Tibial nerve (tissue), 4 donors: ENCODE results near the gene LRFN4. TPM values are rescaled to one million over a fixed set of nuclear protein-coding genes. Genes with fewer than 3 reads are reported as not detected.

Source experiments
- DNase-seq, 2 donors: peaks; one replicate each; pipeline ENCODE4 v3.0.0-alpha.2; 2019; ENCODE audit warnings: low spot score in 2 of 2
- H3K27ac ChIP-seq, 4 donors: fragments of 200-600 bp; sonication (generic) in 3 of 4; one replicate each; pipeline ENCODE4 v1.5.1; 2017 to 2019; ENCODE audit warnings: mild to moderate bottlenecking in 1 of 4
- H3K27me3 ChIP-seq, 2 donors: fragments of 200-600 bp; sonication (generic) in 1 of 2; one replicate each; pipeline versions ENCODE4 v1.5.1 to v1.6.0; 2017 to 2019
- H3K36me3 ChIP-seq, 3 donors: fragments of 200-600 bp; sonication (generic); one replicate each; pipeline ENCODE4 v1.5.1; 2018 to 2019
- H3K4me1 ChIP-seq, 4 donors: fragments of 200-600 bp; sonication (generic) in 3 of 4; one replicate each; pipeline ENCODE4 v1.5.1; 2017 to 2019
- H3K4me3 ChIP-seq, 4 donors: fragments of 200-600 bp; sonication (generic) in 3 of 4; one replicate each; pipeline ENCODE4 v1.5.1; 2017 to 2019; ENCODE audit warnings: mild to moderate bottlenecking in 1 of 4, moderate library complexity in 1 of 4
- H3K9me3 ChIP-seq, 4 donors: fragments of 200-600 bp; sonication (generic) in 3 of 4; one replicate each; pipeline ENCODE4 v1.5.1; 2017 to 2019
- CTCF ChIP-seq, 5 experiments: fragments of 200-600 bp in 3 of 5; fragments of 450-650 bp in 2 of 5; sonication (generic) in 3 of 5; IDR thresholded peaks; one replicate each; pipeline ENCODE4 v1.5.1; 2016 to 2019; ENCODE audit warnings: antibody characterized with exemption in 5 of 5, mild to moderate bottlenecking in 3 of 5, moderate library complexity in 2 of 5
- EP300 ChIP-seq, 2 donors: sonication (generic); formaldehyde crosslinking; IDR thresholded peaks; one replicate each; pipeline ENCODE4 v1.6.1; 2017; ENCODE audit warnings: antibody characterized with exemption in 2 of 2, mild to moderate bottlenecking in 1 of 2
- POLR2A ChIP-seq, 2 donors: fragments of 450-650 bp; IDR thresholded peaks; one replicate each; pipeline ENCODE4 v1.6.1; 2017; ENCODE audit warnings: antibody characterized with exemption in 2 of 2, mild to moderate bottlenecking in 2 of 2, moderate library complexity in 2 of 2
- WGBS, 2 donors: methylation state at CpG; one replicate each; pipeline ENCODE4 v1.1.5; 2018; 5-methylcytosine and 5-hydroxymethylcytosine counted together
- total RNA-seq, 4 donors: library from RNA; depleted of rRNA; stranded (reverse); fragments of >200 nt; gene quantifications; one replicate each; pipeline ENCODE4 v1.1.0, GENCODE V29; 2016

The LRFN4 gene
- total RNA-seq, 4 donors from 2014 or later = 9.4 to 17.1 (median 14.0) TPM

- H3K27me3 ChIP-seq = no peaks in the 10 kb centered on the region
- H3K27ac ChIP-seq = no peak overlapping the region
- peaks cover 0 to 91% (median 0%) of the 10 kb centered on the region in 3 donors for H3K36me3 ChIP-seq
- H3K4me3 ChIP-seq = no peak overlapping the region
- H3K4me1 ChIP-seq = peaks cover 0 to 14% (median 0%) of the 10 kb centered on the region in 4 donors
- no peak for DNase-seq
- H3K9me3 ChIP-seq = no peaks in the 10 kb centered on the region
- TF ChIP-seq POLR2A (IDR thresholded peaks at IDR 0.05) = no peak
- no peak for TF ChIP-seq CTCF (IDR thresholded peaks at IDR 0.05)
- TF ChIP-seq EP300 (IDR thresholded peaks at IDR 0.05) = no peak
- WGBS, 2 donors = 71 to 79% methylated on average over 31 to 35 of the region's 35 CpGs
These were observed 7.5 kb downstream of the LRFN4 start for GRCh38 chr11:66864172-66864901.

GRCh38 chr11:66864924-66865697 lies 8.2 kb downstream of the LRFN4 start:
- H3K4me3 ChIP-seq = no peak overlapping the region
- no peak overlapping the region for H3K27ac ChIP-seq
- 83 to 84% methylated on average over 23 of the region's 23 CpGs for WGBS, 2 donors
- H3K27me3 ChIP-seq = no peaks in the 10 kb centered on the region
- peaks cover 0 to 13% (median 0%) of the 10 kb centered on the region in 4 donors for H3K4me1 ChIP-seq
- H3K36me3 ChIP-seq = peaks cover 0 to 91% (median 0%) of the 10 kb centered on the region in 3 donors
- no peaks in the 10 kb centered on the region for H3K9me3 ChIP-seq
- DNase-seq = no peak
- TF ChIP-seq POLR2A (IDR thresholded peaks at IDR 0.05) (no peak), CTCF (IDR thresholded peaks at IDR 0.05) (no peak), EP300 (IDR thresholded peaks at IDR 0.05) (no peak)

- Histone ChIP-seq H3K4me3 (no peak overlapping the region), H3K9me3 (no peaks in the 10 kb centered on the region), H3K27me3 (no peaks in the 10 kb centered on the region), H3K36me3 (peaks cover 0 to 91% (median 0%) of the 10 kb centered on the region in 3 donors), H3K27ac (no peak overlapping the region), H3K4me1 (peaks cover 0 to 13% (median 0%) of the 10 kb centered on the region in 4 donors)
- no peak for TF ChIP-seq CTCF (IDR thresholded peaks at IDR 0.05)
- no peak for TF ChIP-seq POLR2A (IDR thresholded peaks at IDR 0.05)
- no peak for TF ChIP-seq EP300 (IDR thresholded peaks at IDR 0.05)
- 90% methylated on average over 18 to 23 of the region's 23 CpGs for WGBS, 2 donors
- no peak for DNase-seq
These were observed 9.1 kb downstream of the LRFN4 start for GRCh38 chr11:66866007-66866406.

GRCh38 chr11:66866511-66866986 lies 9.7 kb downstream of the LRFN4 start:
- peaks cover 0 to 13% (median 0%) of the 10 kb centered on the region in 4 donors for H3K4me1 ChIP-seq
- H3K4me3 ChIP-seq = no peak overlapping the region
- peaks cover 0 to 91% (median 0%) of the 10 kb centered on the region in 3 donors for H3K36me3 ChIP-seq
- 57 to 59% methylated on average over 7 of the region's 7 CpGs for WGBS, 2 donors
- no peaks in the 10 kb centered on the region for H3K9me3 ChIP-seq
- no peak for DNase-seq
- TF ChIP-seq POLR2A (IDR thresholded peaks at IDR 0.05) (no peak), CTCF (IDR thresholded peaks at IDR 0.05) (no peak), EP300 (IDR thresholded peaks at IDR 0.05) (no peak)
- H3K27ac ChIP-seq = no peak overlapping the region
- H3K27me3 ChIP-seq = no peaks in the 10 kb centered on the region
